IMR-90 (cell line): ENCODE results near the gene PJA2. TPM values are rescaled to one million over a fixed set of nuclear protein-coding genes. Genes with fewer than 3 reads are reported as not detected.

Source experiments
- ATAC-seq: fragments of 200-7000 bp; cut with Tn5 transposase; 2 replicates; pipeline ENCODE4 v1.9.1; 2020; ENCODE audit warnings: low read depth, mild to moderate bottlenecking, moderate library complexity
- BruUV-seq: library from RNA; stranded (reverse); fragments of 400-500 nt; replicated peaks from 2 replicates; lab custom pipeline; 2021; lab: Mats Ljungman, UMichigan
- CTCF ChIA-PET: fragments of 300-600 bp; formaldehyde crosslinking; extraction: SDS; loops from one replicate; lab custom pipeline; 2021; ENCODE audit warnings: antibody characterized with exemption; lab: Yijun Ruan, JAX
- POLR2A ChIA-PET: fragments of 300-600 bp; sonication (Branson Sonifier 250); formaldehyde crosslinking; loops from one replicate; lab custom pipeline; 2022; ENCODE audit warnings: antibody characterized with exemption; ENCODE audit not compliant: unreplicated experiment; lab: Charles Lee
- DNase-seq: peaks from one replicate; pipeline ENCODE4 v3.0.0; 2013
- H2AFZ ChIP-seq: replicated peaks from 2 replicates; pipeline ENCODE3; 2013; ENCODE audit warnings: low read length, mild to moderate bottlenecking; ENCODE audit not compliant: poor library complexity
- H2AK5ac ChIP-seq: 2 replicates; pipeline ENCODE4 v1.6.1; 2013; ENCODE audit warnings: low read depth, low read length, inconsistent platforms
- H2AK9ac ChIP-seq: replicated peaks from 2 replicates; pipeline ENCODE3; 2013; ENCODE audit warnings: mild to moderate bottlenecking, low read depth, low read length, moderate library complexity; ENCODE audit not compliant: poor library complexity
- H2BK120ac ChIP-seq: 2 replicates; pipeline ENCODE4 v1.6.1; 2013; ENCODE audit warnings: low read depth, low read length, inconsistent platforms
- H2BK15ac ChIP-seq: 3 replicates; pipeline ENCODE4 v1.6.1; 2013; ENCODE audit warnings: low read depth, low read length, inconsistent platforms
- H2BK20ac ChIP-seq: 2 replicates; pipeline ENCODE4 v1.6.1; 2013; ENCODE audit warnings: low read depth, mild to moderate bottlenecking, inconsistent platforms, low read length, moderate library complexity
- H2BK5ac ChIP-seq: 2 replicates; pipeline ENCODE4 v1.6.1; 2013; ENCODE audit warnings: mild to moderate bottlenecking, low read depth, low read length, inconsistent platforms; ENCODE audit not compliant: poor library complexity, severe bottlenecking
- H3K14ac ChIP-seq: replicated peaks from 2 replicates; pipeline ENCODE4 v1.6.1; 2013; ENCODE audit warnings: low read depth, low read length, inconsistent platforms
- H3K18ac ChIP-seq: 2 replicates; pipeline ENCODE4 v1.6.1; 2013; ENCODE audit warnings: low read depth, low read length, control low read depth
- H3K23ac ChIP-seq: 2 replicates; pipeline ENCODE4 v1.6.1; 2013; ENCODE audit warnings: low read depth, low read length, inconsistent platforms
- H3K27ac ChIP-seq: 2 replicates; pipeline ENCODE4 v1.5.1; 2013; ENCODE audit warnings: mild to moderate bottlenecking, control low read depth, low read length; ENCODE audit not compliant: insufficient read depth
- H3K27me3 ChIP-seq: 2 replicates; pipeline ENCODE4 v1.6.1; 2013; ENCODE audit warnings: low read length; ENCODE audit not compliant: control insufficient read depth, insufficient read depth
- H3K36me3 ChIP-seq: 2 replicates; pipeline ENCODE4 v1.6.1; 2013; ENCODE audit warnings: low read length, mixed read lengths; ENCODE audit not compliant: control insufficient read depth, insufficient read depth
- H3K4ac ChIP-seq: 2 replicates; pipeline ENCODE4 v1.6.1; 2013; ENCODE audit warnings: low read depth, low read length, inconsistent platforms
- H3K4me1 ChIP-seq: 2 replicates; pipeline ENCODE4 v1.6.1; 2013; ENCODE audit warnings: low read length, mixed read lengths; ENCODE audit not compliant: control insufficient read depth, insufficient read depth
- H3K4me2 ChIP-seq: 2 replicates; pipeline ENCODE4 v1.6.1; 2013; ENCODE audit warnings: low read depth, mild to moderate bottlenecking, control low read depth, low read length, moderate library complexity
- H3K4me3 ChIP-seq: 2 replicates; pipeline ENCODE4 v1.5.1; 2013; ENCODE audit warnings: low read depth, mild to moderate bottlenecking, control low read depth, low read length, moderate library complexity; ENCODE audit not compliant: insufficient read depth
- H3K56ac ChIP-seq: 2 replicates; pipeline ENCODE4 v1.6.1; 2013; ENCODE audit warnings: low read length, inconsistent platforms; ENCODE audit not compliant: insufficient read depth; ENCODE audit errors: extremely low read depth
- H3K79me1 ChIP-seq, 2 experiments: 2 replicates each; pipeline ENCODE4 v1.6.1; 2013; ENCODE audit warnings: low read length in 2 of 2, inconsistent platforms in 1 of 2, low read depth in 1 of 2
- H3K9ac ChIP-seq: 2 replicates; pipeline ENCODE4 v1.6.1; 2013; ENCODE audit warnings: low read depth, low read length, control low read depth
- H3K9me1 ChIP-seq: 2 replicates; pipeline ENCODE4 v1.6.1; 2013; ENCODE audit warnings: low read length, inconsistent platforms; ENCODE audit not compliant: insufficient read depth
- H3K9me3 ChIP-seq: 2 replicates; pipeline ENCODE4 v1.6.1; 2013; ENCODE audit warnings: low read length; ENCODE audit not compliant: control insufficient read depth, insufficient read depth
- H4K20me1 ChIP-seq: 2 replicates; pipeline ENCODE4 v1.6.1; 2013; ENCODE audit warnings: low read length, inconsistent platforms; ENCODE audit not compliant: insufficient read depth
- H4K5ac ChIP-seq: 2 replicates; pipeline ENCODE4 v1.6.1; 2013; ENCODE audit warnings: mild to moderate bottlenecking, low read depth, low read length, control low read depth
- H4K8ac ChIP-seq, 2 experiments: 2 replicates each; pipeline ENCODE4 v1.6.1; 2013; ENCODE audit warnings: low read depth in 2 of 2, low read length in 2 of 2, control low read depth in 1 of 2, inconsistent platforms in 1 of 2
- H4K91ac ChIP-seq: 2 replicates; pipeline ENCODE4 v1.6.1; 2013; ENCODE audit warnings: low read depth, low read length, inconsistent platforms; ENCODE audit not compliant: insufficient read depth
- BHLHE40 ChIP-seq: fragments of 150-350 bp; IDR thresholded peaks from 2 replicates; pipeline ENCODE4 v1.6.1; 2016; ENCODE audit warnings: mild to moderate bottlenecking, low read depth, low read length
- CEBPB ChIP-seq: IDR thresholded peaks from 2 replicates; pipeline ENCODE4 v1.6.1; 2012; ENCODE audit warnings: low read depth, low read length, improper control_type of control experiment
- CHD1 ChIP-seq: IDR thresholded peaks from 2 replicates; pipeline ENCODE4 v1.6.1; 2012; ENCODE audit warnings: low read depth, low read length, improper control_type of control experiment
- FOS ChIP-seq: fragments of 150-350 bp; IDR thresholded peaks from 2 replicates; pipeline ENCODE4 v1.6.1; 2016; ENCODE audit warnings: low read depth, low read length
- MAZ ChIP-seq: IDR thresholded peaks from 2 replicates; pipeline ENCODE4 v1.6.1; 2012; ENCODE audit warnings: low read depth, mild to moderate bottlenecking, low read length, improper control_type of control experiment, moderate library complexity, borderline replicate concordance
- NFE2L2 ChIP-seq: fragments of 150-350 bp; IDR thresholded peaks from 2 replicates; pipeline ENCODE4 v1.6.1; 2016; ENCODE audit warnings: low read depth, mild to moderate bottlenecking, low read length
- RCOR1 ChIP-seq: IDR thresholded peaks from 2 replicates; pipeline ENCODE4 v1.6.1; 2012; ENCODE audit warnings: mild to moderate bottlenecking, low read length, improper control_type of control experiment; ENCODE audit not compliant: insufficient replicate concordance
- RFX5 ChIP-seq: IDR thresholded peaks from 2 replicates; pipeline ENCODE4 v1.8.0; 2012; ENCODE audit warnings: low read depth, mild to moderate bottlenecking, low read length, moderate library complexity
- dilution Hi-C: fragments of 300-500 bp; cut with HindIII; formaldehyde crosslinking; loops from one replicate; pipeline ENCODE4 v1.14.3; 2018; ENCODE audit warnings: low sequenced_read_pairs; ENCODE audit not compliant: unreplicated experiment
- in situ Hi-C: fragments of 300-500 bp; cut with MboI; formaldehyde crosslinking; loops from 3 replicates; pipeline ENCODE4 v1.14.3; 2019; ENCODE audit warnings: low sequenced_read_pairs, inconsistent platforms, mixed read lengths
- intact Hi-C: fragments of 100-400 bp; cut with micrococcal nuclease; formaldehyde crosslinking; loops from 2 replicates; pipeline ENCODE4 v1.10.0; 2022
- polyA plus RNA-seq, 3 experiments: library from polyadenylated mRNA; depleted of rRNA; stranded (reverse); fragments of >200 nt; gene quantifications; 2 replicates each; pipeline ENCODE4 v1.2.3, GENCODE V29; 2012; ENCODE audit warnings: low replicate concordance in 1 of 3
- total RNA-seq: library from RNA; depleted of rRNA; stranded (reverse); fragments of >200 nt; gene quantifications from 2 replicates; pipeline ENCODE4 v1.2.3, GENCODE V29; 2012
- TF ChIP-seq, protein P1 (sequence below): conservative IDR thresholded peaks from 2 replicates; pipeline ENCODE4 v1.5.1; 2012; ENCODE audit warnings: mild to moderate bottlenecking, low read depth, low read length, improper control_type of control experiment

PJA2 gene
- total and polyA plus RNA-seq, 2 of the 4 experiments (the other 2 are of a cell fraction), result 42.3 to 70.6 TPM

DNA sequence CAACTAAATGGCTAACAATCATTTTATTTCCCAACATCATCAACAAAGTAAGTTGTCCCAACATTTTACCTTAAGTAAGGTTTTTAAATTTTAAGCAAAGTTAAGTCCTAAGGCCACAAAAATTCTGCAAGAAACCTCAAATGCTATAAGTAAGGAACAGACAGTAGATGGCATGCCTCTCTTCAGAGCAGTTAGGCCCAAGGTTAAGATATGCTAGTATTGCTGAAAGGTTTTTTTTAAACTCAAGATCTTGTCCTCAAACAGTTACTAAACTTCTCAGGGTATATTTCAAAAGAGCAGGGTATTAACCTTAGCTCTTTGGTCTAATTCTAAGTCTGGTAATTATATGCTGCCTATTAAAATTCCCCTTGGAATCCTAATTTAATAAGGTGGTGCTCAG lies 35.1 kb downstream of the PJA2 start:
- intact Hi-C loops, result no loop called here
- Histone ChIP-seq H3K4ac (no peak overlapping the region), H2BK15ac (no peak overlapping the region), H3K4me2 (no peak overlapping the region), H3K27ac (no peak overlapping the region), H3K14ac (no peak overlapping the region), H3K56ac (no peak overlapping the region), H4K91ac (no peak overlapping the region), H4K5ac (no peak overlapping the region), H3K9me3 (no peaks in the 10 kb centered on the region), H3K4me3 (no peak overlapping the region), H3K9me1 (0 out of 2 replicates have a peak, but pooled peaks cover 2% of the 10 kb centered on the region), H3K27me3 (no peaks in the 10 kb centered on the region), H3K36me3 (peaks cover 17% of the 10 kb centered on the region), H3K23ac (no peak overlapping the region), H2AK5ac (no peak overlapping the region), H2AK9ac (no peak overlapping the region), H3K18ac (no peak overlapping the region), H2BK5ac (no peak overlapping the region), H4K20me1 (peaks cover 6% of the 10 kb centered on the region; the same call in 1 of the 2 replicates), H2BK120ac (no peak overlapping the region), H3K4me1 (no peaks in the 10 kb centered on the region), H2AFZ (no peak overlapping the region), H2BK20ac (no peak overlapping the region), H3K9ac (no peak overlapping the region), H3K79me1 (peaks cover 11 to 36% of the 10 kb centered on the region in 2 experiments), H4K8ac (no peak overlapping the region)
- no TSS peak for BruUV-seq
- dilution Hi-C loops, result no loop called here
- CTCF ChIA-PET, result no interaction called here
- DNase-seq, result no peak
- TF ChIP-seq NFE2L2 (no peak), BHLHE40 (no peak), CHD1 (no peak), MAZ (no peak), RCOR1 (no peak), RFX5 (no peak), CEBPB (no peak), FOS (no peak)
- TF ChIP-seq, protein P1, sequence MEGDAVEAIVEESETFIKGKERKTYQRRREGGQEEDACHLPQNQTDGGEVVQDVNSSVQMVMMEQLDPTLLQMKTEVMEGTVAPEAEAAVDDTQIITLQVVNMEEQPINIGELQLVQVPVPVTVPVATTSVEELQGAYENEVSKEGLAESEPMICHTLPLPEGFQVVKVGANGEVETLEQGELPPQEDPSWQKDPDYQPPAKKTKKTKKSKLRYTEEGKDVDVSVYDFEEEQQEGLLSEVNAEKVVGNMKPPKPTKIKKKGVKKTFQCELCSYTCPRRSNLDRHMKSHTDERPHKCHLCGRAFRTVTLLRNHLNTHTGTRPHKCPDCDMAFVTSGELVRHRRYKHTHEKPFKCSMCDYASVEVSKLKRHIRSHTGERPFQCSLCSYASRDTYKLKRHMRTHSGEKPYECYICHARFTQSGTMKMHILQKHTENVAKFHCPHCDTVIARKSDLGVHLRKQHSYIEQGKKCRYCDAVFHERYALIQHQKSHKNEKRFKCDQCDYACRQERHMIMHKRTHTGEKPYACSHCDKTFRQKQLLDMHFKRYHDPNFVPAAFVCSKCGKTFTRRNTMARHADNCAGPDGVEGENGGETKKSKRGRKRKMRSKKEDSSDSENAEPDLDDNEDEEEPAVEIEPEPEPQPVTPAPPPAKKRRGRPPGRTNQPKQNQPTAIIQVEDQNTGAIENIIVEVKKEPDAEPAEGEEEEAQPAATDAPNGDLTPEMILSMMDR, result no peak
- ATAC-seq, result no peak
- POLR2A ChIA-PET, result interaction anchor here (1.0 kb wide), 1 partner anchor 35 kb away, joined by 3 read pairs; the partner anchor contains the start of gene PJA2
- in situ Hi-C loops, result no loop called here
